ENCODE data around the gene CACNA1C.

CACNA1C gene

GRCh38 chr12:2563709-2564108, 510.9 kb downstream of the CACNA1C start:
- no peak overlapping the region for H3K4me3 ChIP-seq (ENCODE audit: low read depth, low read length)
- TF ChIP-seq CTCF (IDR thresholded peaks at IDR 0.05; ENCODE audit: low read depth, low read length) = no peak

GRCh38 chr12:2566161-2566560, 513.4 kb downstream of the CACNA1C start:
- TF ChIP-seq CTCF (IDR thresholded peaks at IDR 0.05; ENCODE audit: low read depth, low read length) = no peak
- no peak overlapping the region for H3K4me3 ChIP-seq (ENCODE audit: low read depth, low read length)

GRCh38 chr12:2567711-2568110, 514.9 kb downstream of the CACNA1C start:
- H3K4me3 ChIP-seq (ENCODE audit: low read depth, low read length) = no peak overlapping the region
- TF ChIP-seq CTCF (IDR thresholded peaks at IDR 0.05; ENCODE audit: low read depth, low read length) = no peak

- no peak for TF ChIP-seq CTCF (IDR thresholded peaks at IDR 0.05; ENCODE audit: low read depth, low read length)
- no peak overlapping the region for H3K4me3 ChIP-seq (ENCODE audit: low read depth, low read length)
Observed at GRCh38 chr12:2570562-2570961, 517.8 kb downstream of the CACNA1C start.

GRCh38 chr12:2574355-2574935, 521.7 kb downstream of the CACNA1C start:
- no peak for TF ChIP-seq CTCF (IDR thresholded peaks at IDR 0.05; ENCODE audit: low read depth, low read length)
- H3K4me3 ChIP-seq (ENCODE audit: low read depth, low read length) = no peak overlapping the region

- H3K4me3 ChIP-seq (ENCODE audit: low read depth, low read length) = no peak overlapping the region
- TF ChIP-seq CTCF (IDR thresholded peaks at IDR 0.05; ENCODE audit: low read depth, low read length) = no peak
Observed at GRCh38 chr12:2575245-2575644, 522.5 kb downstream of the CACNA1C start.

GRCh38 chr12:2578211-2578610, 525.4 kb downstream of the CACNA1C start:
- H3K4me3 ChIP-seq (ENCODE audit: low read depth, low read length) = no peak overlapping the region
- TF ChIP-seq CTCF (IDR thresholded peaks at IDR 0.05; ENCODE audit: low read depth, low read length) = no peak

All from WI38 (cell line).